Fibroblast of villous mesenchyme (primary cell): ENCODE measurements around the gene RAPGEF2. TPM values are rescaled to one million over a fixed set of nuclear protein-coding genes. Genes with fewer than 3 reads are reported as not detected.
"Not testable (repeated sequence)": the region's sequence is repeated elsewhere in the genome, so short reads cannot be mapped to it uniquely, and the experiment has no call there.

Experiments
- DNase-seq: peaks from one replicate; pipeline ENCODE4 v3.0.0-alpha.2; 2010; ENCODE audit warnings: low read depth
- H3K4me3 ChIP-seq: 2 replicates; pipeline ENCODE4 v1.5.1; 2011; ENCODE audit warnings: low read depth, mild to moderate bottlenecking, low read length
- CTCF ChIP-seq: IDR thresholded peaks from 2 replicates; pipeline ENCODE4 v1.5.1; 2012; ENCODE audit warnings: low read depth, mild to moderate bottlenecking, low read length; ENCODE audit not compliant: insufficient read depth
- total RNA-seq: library from RNA; depleted of rRNA; stranded (reverse); fragments of >200 nt; gene quantifications from 2 replicates; pipeline ENCODE4 v1.2.3, GENCODE V29; 2012

Gene RAPGEF2
- total RNA-seq, 1 donor: 47.1 TPM

GRCh38 chr4:159070742-159071141 lies 32.1 kb upstream of the RAPGEF2 start:
- peak; percentile 3 for DNase-seq
- no peak for TF ChIP-seq CTCF
- no peak overlapping the region for H3K4me3 ChIP-seq

GRCh38 chr4:159071178-159071968 lies 31.5 kb upstream of the RAPGEF2 start:
- DNase-seq: peak; percentile 14
- H3K4me3 ChIP-seq: no peak overlapping the region
- TF ChIP-seq CTCF: no peak

- no peak for DNase-seq
- TF ChIP-seq CTCF: no peak
- no peak overlapping the region for H3K4me3 ChIP-seq
These were observed 30.7 kb upstream of the RAPGEF2 start for GRCh38 chr4:159071969-159072765.

GRCh38 chr4:159075531-159075932 lies 27.3 kb upstream of the RAPGEF2 start:
- no peak for DNase-seq
- no peak for TF ChIP-seq CTCF
- H3K4me3 ChIP-seq: no peak overlapping the region

GRCh38 chr4:159077018-159077417 lies 25.9 kb upstream of the RAPGEF2 start:
- not testable (repeated sequence) for DNase-seq, H3K4me3 ChIP-seq

- peak; percentile 7 for DNase-seq
- TF ChIP-seq CTCF: no peak
These were observed 25.0 kb upstream of the RAPGEF2 start for GRCh38 chr4:159077702-159078495.

GRCh38 chr4:159079074-159079473 lies 23.8 kb upstream of the RAPGEF2 start:
- H3K4me3 ChIP-seq: no peak overlapping the region
- no peak for DNase-seq
- no peak for TF ChIP-seq CTCF

More at GRCh38 chr4:159077702-159078495, 25.0 kb upstream of the RAPGEF2 start:
- no peak overlapping the region for H3K4me3 ChIP-seq
